DND-41 (cell line): ENCODE data around the gene SLC10A7.

ENCODE experiments used
- EZH2 ChIP-seq: IDR thresholded peaks from 3 replicates; pipeline ENCODE4 v1.6.1; 2012; ENCODE audit warnings: borderline replicate concordance, low read depth, mild to moderate bottlenecking, moderate library complexity, low read length, inconsistent platforms; ENCODE audit not compliant: severe bottlenecking
- TF ChIP-seq, protein P1 (sequence below): IDR thresholded peaks from 2 replicates; pipeline ENCODE4 v1.5.1; 2012; ENCODE audit warnings: borderline replicate concordance, low read length, moderate library complexity, mild to moderate bottlenecking; ENCODE audit not compliant: poor library complexity, severe bottlenecking; ENCODE audit errors: extremely low read depth

DNA sequence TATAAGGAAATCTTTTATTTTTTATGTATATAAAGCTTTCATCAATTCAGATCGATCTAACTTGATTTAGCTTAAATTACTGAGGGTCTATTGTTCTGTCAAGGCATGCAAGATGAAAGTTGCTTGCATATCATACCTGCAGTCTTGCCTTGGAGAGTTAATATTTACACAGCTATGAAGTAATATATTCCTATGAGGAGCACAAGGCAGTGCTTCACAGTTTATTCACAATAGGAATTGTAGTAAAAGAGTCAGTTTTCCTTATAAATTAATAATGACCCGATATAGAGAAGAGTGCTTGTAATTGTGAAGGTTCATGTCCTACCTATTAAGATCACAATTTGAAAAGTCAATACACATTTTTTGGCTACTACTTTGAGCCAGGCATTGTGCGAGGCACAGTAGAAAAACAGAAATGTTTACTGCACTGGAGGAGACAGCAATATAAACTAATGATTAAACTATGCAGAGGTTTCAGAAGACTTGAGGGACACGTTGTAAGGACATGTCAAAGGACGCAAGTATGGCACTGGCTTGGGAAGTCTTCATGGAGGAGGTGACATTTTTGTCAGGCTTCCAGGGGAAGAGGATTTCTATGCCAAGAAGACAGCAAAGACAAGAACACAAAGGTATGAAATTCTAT lies 268.6 kb downstream of the SLC10A7 start:
- TF ChIP-seq, protein P1, sequence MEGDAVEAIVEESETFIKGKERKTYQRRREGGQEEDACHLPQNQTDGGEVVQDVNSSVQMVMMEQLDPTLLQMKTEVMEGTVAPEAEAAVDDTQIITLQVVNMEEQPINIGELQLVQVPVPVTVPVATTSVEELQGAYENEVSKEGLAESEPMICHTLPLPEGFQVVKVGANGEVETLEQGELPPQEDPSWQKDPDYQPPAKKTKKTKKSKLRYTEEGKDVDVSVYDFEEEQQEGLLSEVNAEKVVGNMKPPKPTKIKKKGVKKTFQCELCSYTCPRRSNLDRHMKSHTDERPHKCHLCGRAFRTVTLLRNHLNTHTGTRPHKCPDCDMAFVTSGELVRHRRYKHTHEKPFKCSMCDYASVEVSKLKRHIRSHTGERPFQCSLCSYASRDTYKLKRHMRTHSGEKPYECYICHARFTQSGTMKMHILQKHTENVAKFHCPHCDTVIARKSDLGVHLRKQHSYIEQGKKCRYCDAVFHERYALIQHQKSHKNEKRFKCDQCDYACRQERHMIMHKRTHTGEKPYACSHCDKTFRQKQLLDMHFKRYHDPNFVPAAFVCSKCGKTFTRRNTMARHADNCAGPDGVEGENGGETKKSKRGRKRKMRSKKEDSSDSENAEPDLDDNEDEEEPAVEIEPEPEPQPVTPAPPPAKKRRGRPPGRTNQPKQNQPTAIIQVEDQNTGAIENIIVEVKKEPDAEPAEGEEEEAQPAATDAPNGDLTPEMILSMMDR: no peak
- TF ChIP-seq EZH2: no peak
